ACHN (cell line): ENCODE measurements around the gene NTM.
A peak's percentile ranks its signal among the peaks of the same experiment; 100 is the strongest.

Experiments used
- DNase-seq: peaks from one replicate; pipeline ENCODE4 v3.0.0-alpha.2; 2015
- in situ Hi-C: cut with HindIII; loops from 2 replicates; pipeline ENCODE4 v1.10.0; 2017; ENCODE audit warnings: low sequenced_read_pairs, low pct_ligation_motif_present, low pct_unique_long_range_greater_than_20kb

The NTM gene

GRCh38 chr11:131692151-131692550, 321.7 kb downstream of the NTM start:
- DNase-seq, result no peak

GRCh38 chr11:131692961-131693360, 322.5 kb downstream of the NTM start:
- no peak for DNase-seq
- in situ Hi-C loops, result no loop called here

More at GRCh38 chr11:131692151-131692550, 321.7 kb downstream of the NTM start:
- in situ Hi-C loops, result no loop called here

GRCh38 chr11:131693756-131694155, 323.3 kb downstream of the NTM start:
- in situ Hi-C loops, result no loop called here

GRCh38 chr11:131694526-131695424, 324.4 kb downstream of the NTM start:
- peak; percentile 65 for DNase-seq
- in situ Hi-C loops, result no loop called here

More at GRCh38 chr11:131693756-131694155, 323.3 kb downstream of the NTM start:
- no peak for DNase-seq

GRCh38 chr11:131695889-131696429, 325.5 kb downstream of the NTM start:
- no peak for DNase-seq
- in situ Hi-C loops, result no loop called here

- in situ Hi-C loops, result no loop called here
- no peak for DNase-seq
Measured at GRCh38 chr11:131696690-131697089, 326.3 kb downstream of the NTM start.

- in situ Hi-C loops, result no loop called here
Measured at GRCh38 chr11:131703311-131703710, 332.9 kb downstream of the NTM start.

GRCh38 chr11:131704682-131705081, 334.3 kb downstream of the NTM start:
- no peak for DNase-seq
- in situ Hi-C loops, result no loop called here

More at GRCh38 chr11:131703311-131703710, 332.9 kb downstream of the NTM start:
- no peak for DNase-seq

GRCh38 chr11:131710511-131710910, 340.1 kb downstream of the NTM start:
- in situ Hi-C loops, result no loop called here
- no peak for DNase-seq

- in situ Hi-C loops, result no loop called here
Measured at GRCh38 chr11:131712897-131713296, 342.5 kb downstream of the NTM start.

GRCh38 chr11:131713529-131714134, 343.2 kb downstream of the NTM start:
- in situ Hi-C loops, result no loop called here
- no peak for DNase-seq

More at GRCh38 chr11:131712897-131713296, 342.5 kb downstream of the NTM start:
- no peak for DNase-seq

GRCh38 chr11:131717616-131718015, 347.2 kb downstream of the NTM start:
- in situ Hi-C loops, result no loop called here
- DNase-seq, result no peak

GRCh38 chr11:131723088-131723487, 352.7 kb downstream of the NTM start:
- no peak for DNase-seq
- in situ Hi-C loops, result no loop called here

- in situ Hi-C loops, result no loop called here
- DNase-seq, result no peak
Measured at GRCh38 chr11:131724436-131724975, 354.1 kb downstream of the NTM start.

GRCh38 chr11:131734871-131735270, 364.5 kb downstream of the NTM start:
- no peak for DNase-seq

GRCh38 chr11:131737357-131737756, 366.9 kb downstream of the NTM start:
- in situ Hi-C loops, result no loop called here
- DNase-seq, result no peak

More at GRCh38 chr11:131734871-131735270, 364.5 kb downstream of the NTM start:
- in situ Hi-C loops, result no loop called here

GRCh38 chr11:131739243-131739882, 368.9 kb downstream of the NTM start:
- DNase-seq, result no peak
- in situ Hi-C loops, result no loop called here

- in situ Hi-C loops, result no loop called here
- DNase-seq, result no peak
Measured at GRCh38 chr11:131744847-131745246, 374.4 kb downstream of the NTM start.

GRCh38 chr11:131745405-131745804, 375.0 kb downstream of the NTM start:
- in situ Hi-C loops, result no loop called here
- no peak for DNase-seq
